ENCODE measurements around the gene RPRML. TPM values are rescaled to one million over a fixed set of nuclear protein-coding genes. Genes with fewer than 3 reads are reported as not detected.

The RPRML gene
- total RNA-seq, 2 donors from 2014 or later, result not detected

Other genes with a start within 250 kb of the RPRML start
- gene WNT3, start 160.6 kb downstream of the RPRML start, total RNA-seq, result under 1 TPM; 0.20 to 0.29 TPM
- not detected for gene WNT9B, start 127.7 kb downstream of the RPRML start, total RNA-seq
- 10 to 100 TPM; 76.9 to 79.8 TPM for gene GOSR2, start 56.1 kb downstream of the RPRML start, total RNA-seq
- 100 to 1,000 TPM; 134 to 141 TPM for gene CDC27, start 210.0 kb upstream of the RPRML start, total RNA-seq
- 1 to 10 TPM in 1 of 2 donors, under 1 TPM in 1; 0.92 to 1.1 TPM for gene MYL4, start 230.1 kb upstream of the RPRML start, total RNA-seq

All from natural killer cell treated with Interleukin-12 subunit alpha and Interleukin-12 subunit beta and Interleukin-15 and Interleukin-18, amount 100 ng/mL, for 72 hours (primary cell).